ENCODE results near the gene MRPS31.

- TF ChIP-seq CTCF (conservative IDR thresholded peaks at IDR 0.05; ENCODE audit: low read length) (no peak), EZH2phosphoT487 (IDR thresholded peaks at IDR 0.05; ENCODE audit: borderline replicate concordance, low read depth, low read length) (no peak)
Measured at GRCh38 chr13:40799508-40799907, 28.5 kb upstream of the MRPS31 start.

Measured in OCI-LY7 (cell line).